ENCODE measurements around the gene HSPA4.

The HSPA4 gene

DNA sequence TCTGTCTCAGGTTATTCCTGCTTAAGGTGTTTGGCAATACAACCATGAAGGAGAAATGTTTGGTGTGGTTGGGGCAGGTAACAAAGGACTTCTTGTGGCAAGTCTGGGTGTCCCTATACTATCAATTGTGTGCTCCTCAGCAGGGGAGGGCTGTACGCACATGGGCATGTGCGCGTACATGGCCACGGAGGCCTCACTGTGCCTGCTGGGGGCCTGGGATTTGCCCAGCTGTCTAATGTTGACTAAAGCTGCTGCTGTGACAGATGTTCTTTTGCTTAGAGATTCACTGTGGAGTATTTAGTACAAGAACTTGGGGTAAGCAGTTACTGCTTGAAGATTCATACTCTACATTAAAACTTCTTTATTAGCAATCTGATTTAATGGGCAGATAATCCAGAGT is 97.5 kb downstream of the HSPA4 start:
- TF ChIP-seq POLR2AphosphoS5 (IDR thresholded peaks at IDR 0.05; ENCODE audit: low read depth, low read length), result no peak
- TF ChIP-seq TAF1 (IDR thresholded peaks at IDR 0.05; ENCODE audit: borderline replicate concordance, insufficient read depth, low read length), result no peak
- TF ChIP-seq, protein P1, sequence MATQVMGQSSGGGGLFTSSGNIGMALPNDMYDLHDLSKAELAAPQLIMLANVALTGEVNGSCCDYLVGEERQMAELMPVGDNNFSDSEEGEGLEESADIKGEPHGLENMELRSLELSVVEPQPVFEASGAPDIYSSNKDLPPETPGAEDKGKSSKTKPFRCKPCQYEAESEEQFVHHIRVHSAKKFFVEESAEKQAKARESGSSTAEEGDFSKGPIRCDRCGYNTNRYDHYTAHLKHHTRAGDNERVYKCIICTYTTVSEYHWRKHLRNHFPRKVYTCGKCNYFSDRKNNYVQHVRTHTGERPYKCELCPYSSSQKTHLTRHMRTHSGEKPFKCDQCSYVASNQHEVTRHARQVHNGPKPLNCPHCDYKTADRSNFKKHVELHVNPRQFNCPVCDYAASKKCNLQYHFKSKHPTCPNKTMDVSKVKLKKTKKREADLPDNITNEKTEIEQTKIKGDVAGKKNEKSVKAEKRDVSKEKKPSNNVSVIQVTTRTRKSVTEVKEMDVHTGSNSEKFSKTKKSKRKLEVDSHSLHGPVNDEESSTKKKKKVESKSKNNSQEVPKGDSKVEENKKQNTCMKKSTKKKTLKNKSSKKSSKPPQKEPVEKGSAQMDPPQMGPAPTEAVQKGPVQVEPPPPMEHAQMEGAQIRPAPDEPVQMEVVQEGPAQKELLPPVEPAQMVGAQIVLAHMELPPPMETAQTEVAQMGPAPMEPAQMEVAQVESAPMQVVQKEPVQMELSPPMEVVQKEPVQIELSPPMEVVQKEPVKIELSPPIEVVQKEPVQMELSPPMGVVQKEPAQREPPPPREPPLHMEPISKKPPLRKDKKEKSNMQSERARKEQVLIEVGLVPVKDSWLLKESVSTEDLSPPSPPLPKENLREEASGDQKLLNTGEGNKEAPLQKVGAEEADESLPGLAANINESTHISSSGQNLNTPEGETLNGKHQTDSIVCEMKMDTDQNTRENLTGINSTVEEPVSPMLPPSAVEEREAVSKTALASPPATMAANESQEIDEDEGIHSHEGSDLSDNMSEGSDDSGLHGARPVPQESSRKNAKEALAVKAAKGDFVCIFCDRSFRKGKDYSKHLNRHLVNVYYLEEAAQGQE (IDR thresholded peaks at IDR 0.05; ENCODE audit: insufficient read depth in 1 of 2, low read depth in 2 of 2, low read length in 2 of 2), result no peak
- TF ChIP-seq SIN3A (IDR thresholded peaks at IDR 0.05; ENCODE audit: borderline replicate concordance, insufficient read depth, low read length), result no peak
- TF ChIP-seq FOXP2 (optimal IDR thresholded peaks at IDR 0.05; ENCODE audit: borderline replicate concordance, extremely low read depth, extremely low read length, insufficient read depth), result no peak

DNA sequence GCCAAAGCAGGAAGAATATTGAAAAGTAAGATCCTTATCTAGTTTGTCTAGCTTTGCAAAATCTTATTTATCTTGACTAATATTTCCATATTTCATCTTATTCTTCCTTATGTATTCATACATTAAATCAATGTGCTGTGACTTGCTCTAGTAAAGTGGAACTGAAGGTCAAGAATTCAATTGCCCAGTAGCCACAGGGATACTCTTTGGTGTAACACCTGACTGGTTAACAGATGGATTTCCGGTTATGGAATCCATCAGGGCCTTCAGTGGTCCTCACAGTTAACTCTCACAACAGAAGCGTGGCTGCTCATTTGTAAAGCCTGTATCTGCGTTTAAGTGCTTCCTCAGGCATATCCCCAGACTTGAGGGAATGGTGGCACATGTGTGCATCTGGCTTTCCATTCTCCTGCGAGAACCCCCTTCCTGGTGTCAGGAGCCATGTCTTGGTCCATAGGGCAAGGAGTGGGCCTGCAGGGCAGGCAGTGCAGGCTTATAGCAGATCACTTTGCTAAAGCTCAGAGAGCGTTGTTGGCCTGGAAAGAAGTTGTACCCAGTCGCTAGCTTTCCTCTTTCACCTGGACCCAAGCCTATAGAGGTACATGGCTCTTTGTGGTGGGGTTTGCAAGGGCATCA is 99.2 kb downstream of the HSPA4 start:
- TF ChIP-seq TAF1 (IDR thresholded peaks at IDR 0.05; ENCODE audit: borderline replicate concordance, insufficient read depth, low read length), result no peak
- no peak for TF ChIP-seq FOXP2 (optimal IDR thresholded peaks at IDR 0.05; ENCODE audit: borderline replicate concordance, extremely low read depth, extremely low read length, insufficient read depth)
- TF ChIP-seq POLR2AphosphoS5 (IDR thresholded peaks at IDR 0.05; ENCODE audit: low read depth, low read length), result no peak
- TF ChIP-seq, protein P1 (IDR thresholded peaks at IDR 0.05; ENCODE audit: insufficient read depth in 1 of 2, low read depth in 2 of 2, low read length in 2 of 2), result no peak
- no peak for TF ChIP-seq SIN3A (IDR thresholded peaks at IDR 0.05; ENCODE audit: borderline replicate concordance, insufficient read depth, low read length)

DNA sequence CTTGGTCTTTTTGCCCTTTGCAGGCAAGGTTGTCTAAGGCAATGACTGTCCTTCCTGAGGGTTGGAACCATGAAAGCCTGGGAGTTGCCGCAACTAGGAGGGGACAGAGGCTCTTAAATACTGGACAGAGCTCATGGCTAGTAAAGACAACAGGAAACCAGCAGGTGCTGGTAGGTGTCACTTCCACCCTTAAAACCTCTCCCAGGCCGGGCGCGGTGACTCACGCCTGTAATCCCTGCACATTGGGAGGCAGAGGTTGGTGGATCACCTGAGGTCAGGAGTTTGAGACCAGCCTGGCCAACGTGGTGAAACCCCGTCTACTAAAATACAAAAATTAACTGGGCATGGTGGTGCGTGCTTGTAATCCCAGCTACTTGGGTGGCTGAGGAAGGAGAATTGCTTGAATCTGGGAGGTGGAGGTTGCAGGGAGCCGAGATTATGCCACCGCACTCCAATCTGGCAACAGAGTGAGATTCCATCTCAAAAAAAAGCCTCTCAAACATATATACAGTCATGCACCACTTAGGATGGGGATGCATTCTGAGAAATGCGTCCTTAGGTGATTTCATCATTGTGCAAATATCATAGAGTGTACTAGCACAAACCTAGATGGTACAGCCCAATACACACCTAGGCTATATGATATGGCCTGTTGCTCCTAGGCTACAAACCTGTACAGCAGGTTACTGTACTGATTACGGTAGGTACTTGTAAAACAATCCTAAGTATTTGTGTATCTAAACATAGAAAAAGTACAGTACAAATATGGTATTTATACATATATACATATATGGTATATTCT is 102.7 kb downstream of the HSPA4 start:
- TF ChIP-seq TAF1 (IDR thresholded peaks at IDR 0.05; ENCODE audit: borderline replicate concordance, insufficient read depth, low read length) (no peak), POLR2AphosphoS5 (IDR thresholded peaks at IDR 0.05; ENCODE audit: low read depth, low read length) (no peak), SIN3A (IDR thresholded peaks at IDR 0.05; ENCODE audit: borderline replicate concordance, insufficient read depth, low read length) (no peak), FOXP2 (optimal IDR thresholded peaks at IDR 0.05; ENCODE audit: borderline replicate concordance, extremely low read depth, extremely low read length, insufficient read depth) (no peak)
- TF ChIP-seq, protein P1 (IDR thresholded peaks at IDR 0.05; ENCODE audit: insufficient read depth in 1 of 2, low read depth in 2 of 2, low read length in 2 of 2), result no peak

DNA sequence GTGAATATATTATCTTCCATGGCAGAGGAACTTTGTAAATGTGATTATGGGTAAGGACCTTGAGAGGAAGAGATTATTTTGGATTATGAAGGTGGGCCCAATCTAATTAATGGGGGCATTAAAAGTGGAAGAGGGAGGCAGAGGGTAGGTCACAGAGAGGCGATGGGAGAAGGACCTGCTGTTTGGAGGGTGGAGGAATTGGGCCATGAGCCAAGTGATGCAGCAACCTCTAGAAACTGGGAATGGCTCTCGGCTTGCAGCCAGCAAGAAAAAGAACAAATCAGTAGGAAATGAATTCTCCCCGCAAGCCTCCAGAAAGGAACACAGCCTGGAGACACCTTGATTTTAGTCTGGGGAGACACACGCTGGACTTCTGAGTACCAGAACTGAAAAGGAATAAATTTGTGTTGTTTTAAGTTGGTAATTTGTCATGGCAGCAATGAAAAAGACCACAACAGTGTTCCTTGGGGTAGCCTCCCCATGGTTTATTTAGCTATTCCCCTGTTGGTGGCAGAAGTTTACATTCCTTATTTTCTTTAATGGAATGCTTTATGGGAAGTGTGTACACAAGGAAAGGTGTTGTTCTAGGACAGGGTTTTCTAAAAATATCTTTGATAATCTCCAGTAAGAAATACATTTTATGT is 103.6 kb downstream of the HSPA4 start:
- no peak for TF ChIP-seq POLR2AphosphoS5 (IDR thresholded peaks at IDR 0.05; ENCODE audit: low read depth, low read length)
- no peak for TF ChIP-seq FOXP2 (optimal IDR thresholded peaks at IDR 0.05; ENCODE audit: borderline replicate concordance, extremely low read depth, extremely low read length, insufficient read depth)
- TF ChIP-seq, protein P1 (IDR thresholded peaks at IDR 0.05; ENCODE audit: insufficient read depth in 1 of 2, low read depth in 2 of 2, low read length in 2 of 2), result no peak
- no peak for TF ChIP-seq SIN3A (IDR thresholded peaks at IDR 0.05; ENCODE audit: borderline replicate concordance, insufficient read depth, low read length)
- TF ChIP-seq TAF1 (IDR thresholded peaks at IDR 0.05; ENCODE audit: borderline replicate concordance, insufficient read depth, low read length), result no peak
